HG03097 (cell line): Measurements from ENCODE around the gene KLC4.
"Not testable (repeated sequence)": the region's sequence is repeated elsewhere in the genome, so short reads cannot be mapped to it uniquely, and the experiment has no call there.

ENCODE experiments used
- ATAC-seq: cut with Tn5 transposase; IDR thresholded peaks from one replicate; pipeline ENCODE4 v1.9.1; 2021; ENCODE audit not compliant: unreplicated experiment, low FRiP score

The KLC4 gene

DNA sequence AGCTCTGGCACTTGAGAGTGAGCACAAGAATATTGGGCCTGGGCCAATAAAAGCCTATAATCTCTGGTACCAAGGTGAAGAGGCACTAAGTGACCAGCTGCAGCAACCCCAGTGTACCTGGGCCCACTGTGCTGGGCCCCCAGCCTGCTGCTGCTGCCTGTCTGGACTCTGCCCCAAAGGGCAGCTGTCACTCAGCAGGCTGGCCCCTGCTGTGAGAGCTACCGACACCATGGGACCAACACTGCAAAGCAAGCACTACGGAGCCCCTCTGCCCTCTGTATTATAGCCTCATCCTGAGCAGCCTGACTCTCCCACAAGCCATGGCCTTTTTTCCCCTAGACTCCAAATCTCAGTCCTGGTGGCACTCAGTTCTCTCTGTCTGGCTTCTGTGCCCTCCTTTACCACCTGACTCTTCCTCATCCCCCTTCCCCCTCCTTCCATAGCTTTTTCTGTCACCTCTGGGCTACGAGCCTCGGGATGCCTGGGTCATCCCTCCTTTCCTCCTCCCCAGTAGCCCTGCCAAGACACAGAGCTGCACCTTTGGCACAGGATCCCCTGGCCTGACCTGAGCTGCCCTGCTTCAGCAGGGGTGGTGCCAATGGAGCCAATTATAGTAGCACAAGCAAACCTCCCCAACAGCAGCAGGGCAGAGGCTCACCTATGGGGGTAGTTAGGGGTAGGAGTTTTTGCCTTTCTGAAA is 23.8 kb upstream of the KLC4 start:
- no peak for ATAC-seq

DNA sequence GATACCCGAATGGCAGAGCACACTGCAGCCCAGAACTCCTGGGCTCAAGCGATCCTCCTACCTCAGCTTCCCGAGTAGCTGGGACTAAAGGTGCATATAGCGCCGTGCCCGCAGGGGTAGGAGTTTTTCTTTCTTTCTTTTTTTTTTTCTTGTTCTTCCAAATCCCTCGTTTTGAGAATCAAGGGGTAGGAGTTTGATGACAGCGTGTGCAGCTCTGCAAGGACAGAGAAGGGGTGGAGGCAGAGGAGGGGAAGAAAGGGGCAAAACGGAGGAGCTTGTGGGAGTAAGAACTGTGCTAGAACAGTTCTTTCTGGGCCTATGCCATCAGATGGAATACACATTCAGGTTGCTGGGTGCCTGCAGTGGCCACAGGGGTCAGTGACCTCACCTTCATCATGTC is 22.7 kb upstream of the KLC4 start:
- no peak for ATAC-seq

GRCh38 chr6:43037197-43037596 is 22.2 kb upstream of the KLC4 start:
- no peak for ATAC-seq

- ATAC-seq: no peak
Measured at GRCh38 chr6:43037706-43038105, 21.7 kb upstream of the KLC4 start.

- ATAC-seq: no peak
Measured at GRCh38 chr6:43038727-43039126, 20.7 kb upstream of the KLC4 start.

- no peak for ATAC-seq
Measured at GRCh38 chr6:43040542-43041257, 18.7 kb upstream of the KLC4 start.

DNA sequence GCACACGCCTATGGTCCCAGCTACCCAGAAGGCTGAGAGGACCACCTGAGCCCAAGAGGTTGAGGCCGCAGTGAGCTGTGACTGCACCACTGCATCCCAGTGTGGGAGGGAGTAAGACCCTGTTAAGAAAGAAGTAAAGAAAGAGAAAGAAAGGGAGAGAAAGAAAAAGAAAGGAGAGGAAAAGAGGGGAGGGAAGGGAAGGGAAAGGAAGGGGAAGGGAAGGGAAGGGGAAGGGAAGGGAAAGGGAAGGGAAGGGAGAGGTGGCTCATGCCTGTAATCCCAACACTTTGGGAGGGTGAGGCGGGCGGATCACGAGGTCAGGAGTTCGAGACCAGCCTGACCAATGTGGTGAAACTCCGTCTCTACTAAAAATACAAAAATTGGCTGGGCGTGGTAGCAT is 18.0 kb upstream of the KLC4 start:
- ATAC-seq: not testable (repeated sequence)

DNA sequence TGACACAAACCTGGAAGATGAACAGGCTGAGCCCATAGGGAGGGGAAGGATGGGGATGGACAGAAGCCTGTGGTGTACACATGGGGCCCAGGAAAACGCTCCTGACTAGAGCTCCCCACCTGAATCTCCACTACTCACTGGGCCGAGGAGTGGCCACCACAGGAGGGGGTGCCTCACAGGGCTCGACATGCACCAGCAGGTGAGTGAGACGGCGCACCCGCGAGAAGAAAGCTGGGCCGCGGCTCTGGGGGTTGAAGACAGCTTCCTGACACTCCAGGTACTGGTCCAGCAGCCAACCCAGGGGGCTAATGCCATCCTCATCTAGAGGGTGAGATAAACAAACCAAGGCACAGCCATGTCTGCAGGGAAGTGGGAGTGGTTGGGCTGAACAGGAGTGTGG is 16.1 kb upstream of the KLC4 start:
- no peak for ATAC-seq

- no peak for ATAC-seq
Measured at GRCh38 chr6:43045371-43045930, 14.0 kb upstream of the KLC4 start.

GRCh38 chr6:43047998-43048397 is 11.4 kb upstream of the KLC4 start:
- no peak for ATAC-seq

DNA sequence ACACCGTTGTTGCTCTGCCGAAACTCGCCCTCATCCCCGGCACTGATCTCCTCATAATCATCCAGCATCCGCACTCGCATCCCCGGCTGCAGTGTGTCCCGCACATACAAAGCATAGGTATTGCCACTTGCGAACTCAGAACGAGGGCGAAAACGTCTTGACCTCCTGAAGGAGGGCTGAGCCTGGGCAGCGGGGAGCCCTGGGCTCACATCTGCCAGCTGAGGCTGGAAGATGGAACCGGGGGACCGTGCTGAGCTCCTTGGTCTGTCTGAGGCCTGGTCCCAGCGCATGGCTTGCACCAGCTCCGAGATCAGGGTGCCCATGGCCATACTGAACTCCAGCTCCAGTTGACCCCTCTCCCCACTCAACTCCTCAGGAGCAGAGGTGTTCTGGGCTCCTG is 8.4 kb upstream of the KLC4 start:
- ATAC-seq: no peak

- ATAC-seq: no peak
Measured at GRCh38 chr6:43052225-43052841, 7.1 kb upstream of the KLC4 start.

DNA sequence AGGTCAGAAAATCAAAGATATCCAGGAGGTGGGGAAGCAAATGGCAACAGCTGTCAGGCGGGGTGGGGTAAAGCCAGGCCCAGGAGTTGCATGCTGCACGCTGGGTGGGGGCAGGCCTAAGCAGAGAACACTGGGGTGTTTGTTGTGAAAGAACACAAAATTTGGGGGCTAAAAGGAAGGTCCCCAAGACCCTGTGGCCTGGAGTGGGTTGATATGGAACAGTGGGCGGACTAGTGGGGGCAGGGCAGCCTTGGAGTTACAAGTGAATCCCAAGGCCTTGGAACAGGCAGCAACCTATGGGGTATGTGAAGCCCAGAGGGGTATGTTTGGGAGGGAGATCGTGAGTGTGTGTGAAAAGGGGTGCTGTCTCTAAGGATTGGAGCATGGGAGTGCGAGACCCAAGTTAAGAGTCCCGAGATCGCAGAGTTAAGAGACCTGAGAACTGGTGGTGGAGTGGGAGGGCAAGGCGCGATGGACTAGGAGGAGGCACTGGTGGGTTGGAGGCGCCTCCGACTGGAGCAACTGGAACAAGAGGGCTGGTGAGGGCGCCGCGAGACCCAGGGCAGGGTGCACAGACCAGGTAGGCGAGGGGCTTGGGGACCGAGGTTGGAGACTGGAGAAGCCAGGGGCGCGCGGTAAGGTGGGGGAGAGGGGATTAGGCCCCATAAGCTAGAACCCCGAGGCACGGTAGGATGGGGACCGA is 6.4 kb upstream of the KLC4 start:
- ATAC-seq: no peak

DNA sequence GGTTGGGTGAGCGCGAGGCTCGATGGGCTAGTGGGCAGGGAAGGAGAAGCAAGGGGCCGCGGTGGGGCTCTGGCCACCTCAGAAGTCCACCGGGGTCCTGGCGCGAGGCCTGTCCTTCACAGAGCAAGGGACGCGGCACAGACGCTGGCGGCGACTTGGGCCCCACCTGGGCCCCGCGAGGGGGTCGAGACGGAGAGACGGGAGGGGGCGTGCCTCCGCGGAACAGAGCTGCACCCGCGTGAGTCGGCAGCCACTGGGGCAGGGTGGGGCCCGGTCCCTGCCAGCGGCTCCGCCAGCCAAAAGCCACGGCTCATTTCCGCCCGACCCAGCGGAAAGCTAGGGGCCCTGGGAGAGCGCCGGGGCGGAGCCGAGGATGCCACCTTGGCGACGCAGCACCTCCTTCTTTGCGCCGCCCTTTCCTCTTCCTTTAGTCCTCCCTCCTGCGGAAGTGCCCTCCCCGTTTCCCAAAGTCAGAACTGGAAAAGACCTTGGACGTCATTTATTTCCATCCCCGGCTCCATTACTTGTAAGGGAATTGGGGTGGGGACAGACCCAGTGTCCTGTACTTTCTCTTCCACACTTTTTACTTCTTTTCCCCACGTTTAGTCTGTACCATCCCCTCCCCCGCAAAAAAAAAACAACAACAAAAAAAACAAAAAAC is 5.8 kb upstream of the KLC4 start, which contains the start of gene CUL7:
Gene CUL7, minus strand, starts transcription at position 307 of the 661 bp plus-strand sequence. CDS start 1,063 bp downstream, outside the sequence.
- ATAC-seq: peak; percentile 75

DNA sequence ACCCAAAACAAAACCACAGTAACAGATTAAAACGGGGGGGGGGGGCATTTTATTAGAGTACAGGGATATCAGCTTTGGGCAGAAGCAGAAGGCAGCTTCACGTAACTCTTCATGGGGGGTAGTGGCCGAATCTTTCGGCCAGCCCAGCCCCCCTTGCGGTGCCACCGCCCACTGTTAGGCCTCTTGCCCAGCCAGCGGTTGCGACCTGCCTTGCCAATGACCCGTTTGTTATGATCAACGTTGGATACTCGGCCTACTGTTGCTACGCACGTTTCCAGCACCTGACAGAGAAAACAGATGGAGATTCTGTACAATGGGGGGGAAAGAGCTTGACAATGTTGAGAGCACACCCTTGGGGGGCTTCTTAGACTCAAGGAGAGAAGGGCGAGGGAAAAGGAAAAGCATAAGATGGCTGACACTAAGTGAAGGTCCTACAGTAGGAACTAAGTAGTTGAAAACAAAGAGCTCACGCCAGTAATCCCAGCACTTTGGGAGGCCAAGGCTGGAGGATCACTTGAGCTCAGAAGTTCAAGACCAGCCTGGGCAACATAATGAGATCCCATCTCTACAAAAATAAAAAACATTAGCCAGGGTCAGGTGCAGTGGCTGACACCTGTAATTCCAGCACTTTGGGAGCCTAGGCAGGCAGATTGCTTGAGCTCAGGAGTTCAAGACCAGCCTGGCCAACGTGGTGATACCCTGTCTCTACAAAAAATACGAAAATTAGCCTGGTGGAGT is 5.1 kb upstream of the KLC4 start:
- no peak for ATAC-seq

- ATAC-seq: no peak
Measured at GRCh38 chr6:43055966-43056365, 3.5 kb upstream of the KLC4 start.

DNA sequence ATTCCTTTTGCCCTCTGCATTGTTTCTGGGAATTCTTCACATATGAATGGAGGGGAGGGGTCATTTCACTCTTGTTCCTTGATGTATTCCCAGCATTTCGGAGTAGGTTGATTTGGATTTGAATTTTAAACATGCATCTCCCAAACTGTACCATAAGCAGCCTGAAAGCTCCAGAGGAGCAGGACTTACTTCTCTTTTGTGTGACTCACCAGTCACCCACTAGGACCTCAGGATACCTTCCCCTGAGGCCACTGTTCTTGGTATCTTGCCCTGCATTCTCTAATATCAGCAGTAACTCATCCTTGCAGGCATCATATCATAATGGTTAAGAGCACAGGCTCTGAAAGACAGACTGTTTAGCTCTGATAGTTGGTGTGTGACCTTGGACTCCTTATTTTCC is 900 bp upstream of the KLC4 start:
- ATAC-seq: no peak

DNA sequence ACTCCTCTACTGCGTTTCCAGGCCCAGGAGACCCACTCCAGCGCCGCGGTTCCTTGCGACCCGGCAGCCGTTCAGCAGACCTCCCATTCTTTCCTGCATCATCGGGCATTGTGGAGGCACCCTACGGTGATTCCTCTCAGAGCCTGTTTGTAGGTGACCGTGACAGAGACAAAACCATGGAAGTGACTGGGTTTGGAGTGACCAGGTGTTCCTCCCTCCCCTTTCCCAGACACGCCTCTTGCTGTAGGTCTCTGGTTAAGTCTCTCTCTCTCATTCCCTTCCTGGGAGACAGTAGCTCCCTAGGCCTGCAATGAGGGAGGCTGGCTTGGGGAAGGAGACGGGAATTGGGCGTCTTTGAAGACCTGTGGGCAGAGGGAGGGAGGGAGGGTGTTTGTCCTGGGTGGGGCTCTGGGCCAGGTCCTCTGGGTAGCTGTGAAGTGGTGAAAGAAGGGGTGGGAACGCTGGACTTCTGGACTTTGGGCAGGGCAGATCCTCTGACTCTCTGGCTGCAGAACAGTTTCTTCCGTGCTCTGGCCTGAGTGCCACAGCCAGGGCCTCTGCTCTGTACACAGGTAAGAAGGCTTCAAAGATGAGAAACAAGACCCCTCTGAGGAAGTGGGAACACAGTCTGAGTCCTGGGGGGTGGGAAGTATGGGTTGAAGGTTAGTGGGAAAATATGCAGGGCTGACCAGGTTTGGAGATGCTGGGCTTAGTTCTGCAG is 763 bp downstream of the KLC4 start:
- no peak for ATAC-seq
